PFSK-1 (cell line): ENCODE measurements around the gene USF2.

ENCODE experiments used
- FOXP2 ChIP-seq: optimal IDR thresholded peaks from 2 replicates; pipeline ENCODE3; 2011; ENCODE audit warnings: borderline replicate concordance, control low read depth, inconsistent platforms; ENCODE audit not compliant: insufficient read depth; ENCODE audit errors: extremely low read length, extremely low read depth
- POLR2AphosphoS5 ChIP-seq: IDR thresholded peaks from 2 replicates; pipeline ENCODE4 v1.6.1; 2012; ENCODE audit warnings: low read depth, mild to moderate bottlenecking, control low read depth, low read length, moderate library complexity
- REST ChIP-seq, 2 experiments: IDR thresholded peaks; 2 replicates each; pipeline versions ENCODE4 v1.6.1 to v1.8.0; 2011 to 2012; ENCODE audit warnings: low read depth in 2 of 2, low read length in 2 of 2, control low read depth in 1 of 2, inconsistent platforms in 1 of 2, mild to moderate bottlenecking in 1 of 2, moderate library complexity in 1 of 2; ENCODE audit not compliant: insufficient read depth in 1 of 2
- SIN3A ChIP-seq: IDR thresholded peaks from 2 replicates; pipeline ENCODE4 v1.6.1; 2012; ENCODE audit warnings: mild to moderate bottlenecking, low read length, moderate library complexity, borderline replicate concordance; ENCODE audit not compliant: insufficient read depth
- TAF1 ChIP-seq: IDR thresholded peaks from 2 replicates; pipeline ENCODE4 v1.6.1; 2012; ENCODE audit warnings: low read length, control low read depth, borderline replicate concordance; ENCODE audit not compliant: insufficient read depth

The USF2 gene

GRCh38 chr19:35223084-35223790 is 45.5 kb upstream of the USF2 start:
- TF ChIP-seq FOXP2 (no peak), REST (IDR thresholded peaks at IDR 0.05; ENCODE audit: insufficient read depth in 1 of 2, low read depth in 2 of 2, low read length in 2 of 2) (no peak), SIN3A (no peak), TAF1 (no peak), POLR2AphosphoS5 (no peak)

- TF ChIP-seq TAF1 (no peak), POLR2AphosphoS5 (no peak), FOXP2 (no peak)
These were observed 44.8 kb upstream of the USF2 start for GRCh38 chr19:35223862-35224505.

GRCh38 chr19:35224681-35225571 is 43.8 kb upstream of the USF2 start:
- TF ChIP-seq REST (IDR thresholded peaks at IDR 0.05; ENCODE audit: insufficient read depth in 1 of 2, low read depth in 2 of 2, low read length in 2 of 2) (no peak), FOXP2 (no peak), TAF1 (no peak), POLR2AphosphoS5 (no peak), SIN3A (no peak)

GRCh38 chr19:35225951-35226350 is 42.8 kb upstream of the USF2 start:
- TF ChIP-seq FOXP2 (no peak), REST (IDR thresholded peaks at IDR 0.05; ENCODE audit: insufficient read depth in 1 of 2, low read depth in 2 of 2, low read length in 2 of 2) (no peak), SIN3A (no peak), POLR2AphosphoS5 (no peak), TAF1 (no peak)

GRCh38 chr19:35226748-35227147 is 42.0 kb upstream of the USF2 start:
- TF ChIP-seq REST (IDR thresholded peaks at IDR 0.05; ENCODE audit: insufficient read depth in 1 of 2, low read depth in 2 of 2, low read length in 2 of 2) = no peak
- TF ChIP-seq POLR2AphosphoS5 = no peak
- no peak for TF ChIP-seq SIN3A
- no peak for TF ChIP-seq TAF1
- no peak for TF ChIP-seq FOXP2
